GM12878 (cell line): ENCODE data around the gene DNAH2. TPM values are rescaled to one million over a fixed set of nuclear protein-coding genes. Genes with fewer than 3 reads are reported as not detected.

ENCODE experiments used
- ATF3 ChIP-seq: IDR thresholded peaks from 2 replicates; pipeline ENCODE4 v1.6.1; 2011; ENCODE audit warnings: low read depth, mild to moderate bottlenecking, low read length, moderate library complexity, borderline replicate concordance; ENCODE audit errors: extremely low read depth
- EZH2 ChIP-seq: IDR thresholded peaks from 2 replicates; pipeline ENCODE4 v1.6.1; 2012; ENCODE audit warnings: low read depth, mild to moderate bottlenecking, control low read depth, inconsistent platforms, low read length, borderline replicate concordance; ENCODE audit not compliant: control insufficient read depth
- FOXM1 ChIP-seq: IDR thresholded peaks from 2 replicates; pipeline ENCODE4 v1.6.1; 2012; ENCODE audit warnings: low read depth, mild to moderate bottlenecking, inconsistent platforms, low read length, moderate library complexity
- JUND ChIP-seq: IDR thresholded peaks from 2 replicates; pipeline ENCODE4 v1.6.1; 2012; ENCODE audit warnings: low read depth, mild to moderate bottlenecking, low read length, improper control_type of control experiment, moderate library complexity
- MTA2 ChIP-seq: fragments of 450-650 bp; IDR thresholded peaks from 2 replicates; pipeline ENCODE4 v1.6.1; 2016; ENCODE audit warnings: low read depth, mild to moderate bottlenecking, moderate library complexity
- MYC ChIP-seq: IDR thresholded peaks from 2 replicates; pipeline ENCODE4 v1.6.1; 2011; ENCODE audit warnings: mild to moderate bottlenecking, low read length, moderate library complexity, inconsistent platforms; ENCODE audit not compliant: insufficient read depth, insufficient replicate concordance, insufficient read length, severe bottlenecking
- NR2C2 ChIP-seq: IDR thresholded peaks from 2 replicates; pipeline ENCODE4 v1.6.1; 2011; ENCODE audit warnings: borderline replicate concordance, low read depth; ENCODE audit not compliant: control insufficient read depth, insufficient read length
- NR2F1 ChIP-seq: fragments of 450-650 bp; conservative IDR thresholded peaks from 2 replicates; pipeline ENCODE4 v1.6.1; 2017; ENCODE audit warnings: mild to moderate bottlenecking
- POLR2AphosphoS2 ChIP-seq: IDR thresholded peaks from 2 replicates; pipeline ENCODE4 v1.6.1; 2011; ENCODE audit warnings: low read depth, mild to moderate bottlenecking, low read length, improper control_type of control experiment, moderate library complexity
- RELA ChIP-seq: fragments of 450-650 bp; IDR thresholded peaks from 2 replicates; pipeline ENCODE4 v1.8.0; 2014; ENCODE audit warnings: borderline replicate concordance; ENCODE audit not compliant: partially characterized antibody
- SIN3A ChIP-seq: IDR thresholded peaks from 2 replicates; pipeline ENCODE4 v1.6.1; 2012; ENCODE audit warnings: low read depth, low read length, improper control_type of control experiment
- SMARCA5 ChIP-seq: fragments of 450-650 bp; IDR thresholded peaks from 2 replicates; pipeline ENCODE4 v1.6.1; 2017; ENCODE audit warnings: mild to moderate bottlenecking
- YBX1 ChIP-seq: fragments of 450-650 bp; IDR thresholded peaks from 2 replicates; pipeline ENCODE4 v1.6.1; 2016; ENCODE audit warnings: antibody characterized with exemption
- ZBTB11 ChIP-seq: fragments of 450-650 bp; formaldehyde crosslinking; IDR thresholded peaks from 2 replicates; pipeline ENCODE4 v1.5.0; 2022; ENCODE audit warnings: mild to moderate bottlenecking, missing genetic modification characterization
- ZBTB40 ChIP-seq: fragments of 450-650 bp; IDR thresholded peaks from 2 replicates; pipeline ENCODE4 v1.6.1; 2016; ENCODE audit warnings: mild to moderate bottlenecking, moderate library complexity, borderline replicate concordance
- ZNF592 ChIP-seq: fragments of 450-650 bp; IDR thresholded peaks from 2 replicates; pipeline ENCODE4 v1.6.1; 2017; ENCODE audit warnings: mild to moderate bottlenecking, moderate library complexity
- polyA plus RNA-seq, 11 experiments: library from polyadenylated mRNA; depleted of rRNA in 4 of 11; unstranded in 6 of 11; stranded (reverse) in 5 of 11; fragments of >200 nt; fragmentation: Nextera tagmentation in 4 of 11; fragmentation: Illumina TruSeq in 1 of 11; extraction: Ambion mirVana in 4 of 11; extraction: Trizol in 1 of 11; gene quantifications; 1 replicate in 1 of 11; 2 replicates in 10 of 11; pipeline versions ENCODE4 v1.2.1 to v1.2.3, GENCODE V29; 2011 to 2016; ENCODE audit warnings: inconsistent platforms in 2 of 11, missing spikeins in 2 of 11, low read depth in 1 of 11
- total RNA-seq, 4 experiments: library from RNA; depleted of rRNA in 3 of 4; stranded (reverse); fragments of >200 nt in 3 of 4; fragmentation: Illumina TruSeq in 1 of 4; extraction: Trizol in 1 of 4; gene quantifications; 2 replicates each; pipeline versions ENCODE4 v1.2.1 to v1.2.3, GENCODE V29; 2013 to 2021

DNAH2 gene
- total and polyA plus RNA-seq, 10 of the 15 experiments (the other 5 are each of a cell fraction or from before 2014, with no cell fraction given): not detected

- no peak for TF ChIP-seq ZBTB40
- TF ChIP-seq SMARCA5: no peak
- peak; percentile 50; the same call in 1 of the 2 replicates for TF ChIP-seq MTA2
- TF ChIP-seq ATF3: no peak
- TF ChIP-seq FOXM1: no peak
- TF ChIP-seq NR2C2: no peak
- no peak for TF ChIP-seq YBX1
- TF ChIP-seq EZH2: no peak
- no peak for TF ChIP-seq JUND
- TF ChIP-seq ZBTB11: no peak
- no peak for TF ChIP-seq ZNF592
- TF ChIP-seq SIN3A: no peak
- TF ChIP-seq RELA: no peak
- TF ChIP-seq MYC: no peak
- peak; percentile 64 for TF ChIP-seq NR2F1
- TF ChIP-seq POLR2AphosphoS2: no peak
Observed at GRCh38 chr17:7781429-7781828, 63.9 kb downstream of the DNAH2 start (continued).
